HuH-7.5 (cell line): ENCODE data around the gene OASL.

Experiments used
- DNase-seq: peaks from one replicate; pipeline ENCODE4 v3.0.0; 2011; ENCODE audit warnings: low spot score

The OASL gene

GRCh38 chr12:120991965-120992364, 47.1 kb downstream of the OASL start:
- DNase-seq = no peak

DNA sequence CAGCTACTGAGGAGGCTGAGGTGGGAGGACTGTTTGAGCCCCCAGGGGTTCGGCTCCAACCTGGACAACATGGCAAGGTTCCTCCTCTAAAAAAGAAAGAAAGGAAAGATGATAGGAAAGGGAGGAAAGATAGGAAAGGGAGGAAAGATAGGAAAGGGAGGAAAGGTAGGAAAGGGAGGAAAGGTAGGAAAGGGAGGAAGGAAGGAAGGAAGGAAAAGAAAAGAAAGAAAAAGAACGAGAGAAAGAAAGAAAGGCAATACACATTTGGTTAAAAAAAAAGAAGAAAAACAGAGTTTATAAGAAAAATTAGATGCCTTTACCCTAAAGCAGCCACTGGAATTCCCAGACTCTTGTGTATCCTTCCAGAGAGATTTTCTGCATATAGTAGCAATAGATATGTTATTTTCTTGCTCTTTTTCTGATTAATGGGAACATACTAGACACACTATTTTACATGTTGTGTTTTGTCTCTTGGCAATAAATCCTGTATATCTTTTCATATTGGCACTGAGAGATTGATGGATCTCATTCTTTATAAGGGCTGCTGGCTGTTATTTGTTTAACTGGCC, 48.5 kb downstream of the OASL start:
- no peak for DNase-seq

DNA sequence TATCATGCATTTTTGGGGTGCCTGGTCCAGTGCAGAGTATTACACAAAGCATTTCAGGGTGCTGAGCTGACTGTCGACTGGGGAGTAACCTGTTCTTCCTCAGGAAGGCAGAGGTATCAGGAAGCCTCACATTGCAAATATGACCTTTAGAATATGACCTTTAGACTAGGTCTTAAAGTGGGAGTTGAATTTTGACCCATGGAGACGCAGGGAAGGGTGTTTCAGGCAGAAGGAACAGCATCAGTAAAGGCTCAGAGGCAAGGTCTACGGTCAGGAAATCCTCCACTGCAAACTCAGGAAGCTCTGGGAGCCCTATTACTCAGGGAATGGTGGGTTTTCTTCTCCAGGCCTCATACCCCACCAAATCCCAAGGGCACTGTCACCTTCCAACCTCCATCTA, 49.4 kb downstream of the OASL start:
- no peak for DNase-seq

DNA sequence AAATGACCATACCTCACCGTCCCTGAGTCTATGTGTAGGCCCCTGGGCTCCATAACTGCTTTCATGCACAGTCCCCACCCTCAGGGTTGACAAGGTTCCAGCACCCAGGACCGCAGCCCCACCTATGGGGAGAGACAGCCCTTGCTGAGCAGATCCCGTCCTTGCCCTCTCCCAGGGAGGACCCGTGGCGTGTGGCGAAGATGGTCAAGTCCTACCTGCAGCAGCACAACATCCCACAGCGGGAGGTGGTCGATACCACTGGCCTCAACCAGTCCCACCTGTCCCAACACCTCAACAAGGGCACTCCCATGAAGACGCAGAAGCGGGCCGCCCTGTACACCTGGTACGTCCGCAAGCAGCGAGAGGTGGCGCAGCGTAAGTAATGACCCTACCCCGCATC, 50.4 kb downstream of the OASL start:
- no peak for DNase-seq

DNA sequence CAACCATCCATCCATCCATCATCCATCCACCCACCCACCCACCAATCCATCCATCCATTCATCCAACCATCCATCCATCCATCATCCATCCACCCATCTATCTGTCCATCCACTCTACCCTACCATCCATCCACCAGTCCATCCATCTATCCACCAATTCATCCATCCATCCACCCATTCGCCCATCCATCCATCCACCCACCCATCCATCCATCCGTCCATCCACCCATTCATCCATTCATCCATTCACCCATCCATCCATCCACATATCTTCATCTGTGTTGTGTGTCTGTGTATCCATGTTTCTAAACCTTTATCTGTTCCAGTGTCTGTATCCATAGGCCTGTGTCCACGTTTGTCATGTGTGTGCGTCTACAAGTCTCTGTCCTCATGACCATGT, 50.8 kb downstream of the OASL start:
- no peak for DNase-seq

DNA sequence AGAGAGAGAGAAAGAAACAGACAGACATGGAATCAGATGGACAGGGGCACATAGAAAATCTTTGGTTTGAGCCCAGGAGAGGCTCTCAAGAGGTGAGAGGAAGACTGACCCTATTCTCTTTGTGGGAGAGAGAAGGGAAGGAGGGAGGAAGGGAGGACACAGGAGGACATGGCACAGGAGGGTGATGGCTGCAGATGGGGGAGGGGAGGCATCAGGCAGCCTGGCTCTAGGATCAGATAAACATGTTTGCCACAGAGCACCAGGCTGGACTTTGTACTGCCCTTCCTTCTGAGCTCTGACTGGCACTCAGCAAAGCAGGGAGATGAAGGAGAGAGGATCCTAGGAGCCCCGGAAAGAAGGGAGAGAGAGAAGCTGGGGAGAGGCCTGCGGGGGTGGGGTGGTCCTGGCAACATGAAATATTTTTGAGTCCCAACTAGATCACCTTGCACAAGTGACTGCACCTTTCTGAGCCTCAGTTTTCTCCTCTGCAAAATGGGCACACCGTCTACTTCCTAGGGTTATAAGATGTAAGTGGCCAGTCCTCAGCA, 54.6 kb downstream of the OASL start:
- peak; percentile 59 for DNase-seq

DNA sequence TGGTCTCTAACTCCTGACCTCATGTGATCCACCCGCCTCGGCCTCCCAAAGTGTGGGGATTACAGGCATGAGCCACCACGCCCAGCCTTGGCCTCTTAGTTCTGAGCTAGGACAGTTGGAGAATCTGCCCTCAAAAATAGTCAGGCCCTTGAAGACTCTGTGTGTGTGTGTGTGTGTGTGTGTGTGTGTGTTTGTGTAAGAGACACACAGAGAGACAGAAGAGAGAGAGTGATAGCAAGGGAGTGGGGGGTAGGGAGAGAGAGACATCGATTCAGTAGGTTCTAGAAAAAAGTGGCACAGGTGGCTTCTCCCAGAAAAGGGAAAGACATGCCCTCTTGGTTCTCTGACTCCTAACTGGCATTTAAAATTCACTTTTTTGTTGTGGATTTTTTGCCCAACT, 55.3 kb downstream of the OASL start:
- DNase-seq = no peak

- no peak for DNase-seq
Observed at GRCh38 chr12:120982659-120983058, 56.4 kb downstream of the OASL start.

GRCh38 chr12:120981407-120981941, 57.6 kb downstream of the OASL start:
- no peak for DNase-seq

DNA sequence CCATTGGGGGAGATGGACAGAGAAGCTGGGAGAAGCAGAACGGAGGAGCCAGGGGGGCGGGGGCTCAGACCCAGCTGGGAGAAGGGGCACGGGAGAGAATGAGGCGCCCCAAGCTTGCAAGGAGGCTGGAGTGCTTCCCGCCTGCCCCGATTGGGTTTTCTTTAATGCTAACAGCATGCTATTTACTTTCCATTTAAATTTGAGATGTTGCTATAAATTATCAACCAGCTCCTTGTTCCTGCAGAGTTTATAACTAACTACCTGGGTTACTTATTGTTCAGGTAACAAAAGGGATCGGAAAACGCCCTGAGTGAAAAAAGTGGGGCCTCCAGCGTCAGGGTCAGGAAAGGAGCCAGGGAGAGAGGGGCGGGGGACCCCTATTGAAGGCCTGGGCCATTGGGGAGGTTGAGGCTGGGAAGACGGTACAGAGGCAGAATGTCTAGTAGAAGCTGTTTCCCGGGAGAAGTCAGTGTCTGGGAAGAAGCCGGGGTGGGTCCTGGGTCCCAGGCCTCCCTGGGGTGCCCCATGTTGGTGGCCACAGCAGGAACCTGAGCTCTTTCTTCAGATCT, 58.2 kb downstream of the OASL start:
- DNase-seq = no peak

- no peak for DNase-seq
Observed at GRCh38 chr12:120979862-120980696, 59.0 kb downstream of the OASL start.

DNA sequence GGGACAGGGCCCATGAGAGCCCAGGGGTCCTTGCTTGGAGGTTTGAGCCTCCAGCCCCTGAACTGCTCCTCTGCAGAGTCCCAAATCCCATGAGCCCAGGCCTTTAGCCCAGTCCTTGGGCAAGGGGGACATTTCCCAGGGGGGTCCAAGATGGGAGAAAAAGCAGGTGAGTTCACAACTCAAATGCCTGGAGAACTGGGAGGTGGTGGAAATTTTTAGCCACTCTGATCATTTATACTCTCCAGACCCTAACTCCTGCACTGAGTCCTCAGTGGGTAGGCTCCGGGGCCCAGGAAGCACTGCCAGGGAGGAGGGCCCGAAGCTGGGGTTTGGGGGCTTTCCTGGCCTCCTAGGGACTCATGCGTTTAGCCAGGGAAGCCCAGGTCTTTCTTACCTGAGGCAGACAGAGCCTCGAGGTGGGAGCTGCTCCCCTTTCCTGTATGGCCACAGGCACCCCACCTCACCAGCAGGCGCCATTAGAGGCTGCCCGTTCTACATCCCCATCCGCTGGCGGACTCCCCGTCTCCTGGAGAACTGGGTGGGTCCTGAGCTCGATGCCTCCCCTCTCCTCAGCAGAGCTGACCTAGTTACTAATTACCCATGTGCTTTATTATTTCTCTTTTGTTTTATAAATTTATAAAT, 59.7 kb downstream of the OASL start:
- DNase-seq = no peak

GRCh38 chr12:120978296-120979219, 60.5 kb downstream of the OASL start, which contains the start of gene HNF1A:
TSS of gene HNF1A (plus strand) at chr12:120978543. CDS start at chr12:120978769, 226 bp downstream.
- DNase-seq = peak; percentile 47

- DNase-seq = no peak
Observed at GRCh38 chr12:120977531-120978295, 61.3 kb downstream of the OASL start.

GRCh38 chr12:120972870-120973543, 66.0 kb downstream of the OASL start:
- no peak for DNase-seq

DNA sequence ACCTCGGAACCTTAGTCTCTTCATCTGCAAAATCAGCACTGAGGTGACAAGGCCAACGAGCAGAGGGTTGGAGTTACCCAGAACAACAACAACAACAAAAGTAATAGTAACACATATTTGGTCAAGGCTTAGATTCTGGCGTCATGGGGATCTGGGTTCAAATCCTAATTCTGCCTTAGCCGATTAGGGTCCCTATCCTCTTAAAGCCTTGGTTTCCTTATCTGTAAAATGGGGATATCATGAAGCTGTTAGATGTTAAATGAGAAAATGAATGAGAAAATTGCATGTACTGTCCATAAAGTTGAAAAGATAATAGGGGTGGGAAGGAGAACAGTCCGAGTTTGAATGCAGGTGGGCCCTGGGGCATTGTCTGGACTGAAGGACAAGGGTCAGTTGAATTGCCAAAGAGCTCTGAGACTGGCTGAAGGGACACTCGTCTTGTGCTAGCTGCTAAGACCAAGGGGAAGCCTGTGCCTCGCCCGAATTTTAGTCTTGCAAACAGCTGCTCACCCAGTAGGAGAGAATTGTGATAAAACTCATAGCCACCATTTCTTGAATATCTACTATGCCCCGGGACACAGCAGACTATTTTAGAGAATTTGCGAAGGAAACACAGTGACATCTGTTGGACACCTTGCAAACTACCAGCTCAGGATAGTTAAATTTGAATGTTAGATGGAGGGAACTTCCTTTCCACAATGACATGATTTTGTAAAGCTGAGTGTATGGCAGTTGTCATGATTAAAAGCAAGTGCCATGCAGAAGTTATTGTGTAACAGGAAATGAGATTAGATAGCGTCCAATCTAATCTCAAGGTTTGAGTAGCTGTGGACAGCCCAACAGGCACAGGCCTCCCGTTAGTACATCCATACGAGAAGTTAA, 67.5 kb downstream of the OASL start:
- peak; percentile 42 for DNase-seq

DNA sequence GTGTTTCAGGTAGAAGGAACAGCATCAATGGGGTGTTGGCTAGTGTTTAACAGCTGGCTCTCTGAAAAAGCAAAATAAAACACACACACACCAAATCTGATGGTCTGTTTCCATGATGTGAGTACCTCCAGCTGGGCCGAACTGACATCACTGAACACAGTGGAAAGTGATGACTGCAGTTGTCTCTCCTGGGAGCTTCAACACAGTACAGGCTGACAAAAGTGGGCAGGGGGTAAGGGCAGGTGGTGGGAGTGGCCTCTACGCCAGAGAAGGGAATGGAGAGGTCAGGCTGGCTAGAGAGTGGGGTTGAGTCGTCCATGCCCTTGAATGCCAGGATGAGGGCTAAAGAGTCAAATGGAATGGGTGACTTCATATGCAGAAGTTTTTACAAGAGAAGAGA, 68.7 kb downstream of the OASL start:
- no peak for DNase-seq
